Muscle layer of colon (tissue), 2 donors: ENCODE data around the gene PRKAR1B.
"Not testable (repeated sequence)": the region's sequence is repeated elsewhere in the genome, so short reads cannot be mapped to it uniquely, and the experiment has no call there.

Experiments used
- H3K27ac ChIP-seq: one replicate; pipeline ENCODE4 v1.7.0; 2013; ENCODE audit warnings: low read depth, mild to moderate bottlenecking, low read length, moderate library complexity
- H3K27me3 ChIP-seq, 2 donors: one replicate each; pipeline ENCODE4 v1.7.0; 2013; ENCODE audit warnings: low read length in 2 of 2, mild to moderate bottlenecking in 2 of 2; ENCODE audit not compliant: insufficient read depth in 2 of 2, control insufficient read depth in 1 of 2
- H3K36me3 ChIP-seq: one replicate; pipeline ENCODE4 v1.7.0; 2013; ENCODE audit warnings: mild to moderate bottlenecking, low read length; ENCODE audit not compliant: insufficient read depth
- H3K4me1 ChIP-seq: one replicate; pipeline ENCODE4 v1.7.0; 2013; ENCODE audit warnings: mild to moderate bottlenecking, low read length; ENCODE audit not compliant: insufficient read depth
- H3K4me3 ChIP-seq, 2 donors: one replicate each; pipeline ENCODE4 v1.7.0; 2013; ENCODE audit warnings: low read length in 2 of 2, low read depth in 1 of 2, mild to moderate bottlenecking in 1 of 2, moderate library complexity in 1 of 2
- H3K9ac ChIP-seq: one replicate; pipeline ENCODE4 v1.7.0; 2013; ENCODE audit warnings: low read length
- H3K9me3 ChIP-seq: one replicate; pipeline ENCODE4 v1.7.0; 2013; ENCODE audit warnings: mild to moderate bottlenecking, low read length
- donor health status: abdominal sarcoma.
- donor health status: Adenocarcinoma of cecum.

Gene PRKAR1B

GRCh38 chr7:552868-553635 is 174.0 kb downstream of the PRKAR1B start:
- H3K4me3 ChIP-seq, result no peak overlapping the region
- no peak overlapping the region for H3K27ac ChIP-seq
- H3K36me3 ChIP-seq, result no peaks in the 10 kb centered on the region
- no peaks in the 10 kb centered on the region for H3K4me1 ChIP-seq
- H3K9ac ChIP-seq, result no peak overlapping the region
- no peaks in the 10 kb centered on the region for H3K9me3 ChIP-seq
- no peaks in the 10 kb centered on the region for H3K27me3 ChIP-seq

GRCh38 chr7:552151-552867 is 174.8 kb downstream of the PRKAR1B start:
- not testable (repeated sequence) for H3K9ac ChIP-seq, H3K27me3 ChIP-seq, H3K9me3 ChIP-seq, H3K4me3 ChIP-seq, H3K4me1 ChIP-seq, H3K27ac ChIP-seq, H3K36me3 ChIP-seq

- not testable (repeated sequence) for H3K27me3 ChIP-seq, H3K36me3 ChIP-seq, H3K9ac ChIP-seq
Observed at GRCh38 chr7:551615-551970, 175.5 kb downstream of the PRKAR1B start.

GRCh38 chr7:550881-551614 is 176.0 kb downstream of the PRKAR1B start:
- Histone ChIP-seq H3K4me3 (no peak overlapping the region), H3K27ac (no peak overlapping the region), H3K9ac (no peak overlapping the region), H3K27me3 (no peaks in the 10 kb centered on the region), H3K4me1 (no peaks in the 10 kb centered on the region), H3K9me3 (no peaks in the 10 kb centered on the region), H3K36me3 (no peaks in the 10 kb centered on the region)

More at GRCh38 chr7:551615-551970, 175.5 kb downstream of the PRKAR1B start:
- not testable (repeated sequence) for H3K4me1 ChIP-seq, H3K9me3 ChIP-seq, H3K4me3 ChIP-seq, H3K27ac ChIP-seq

- no peaks in the 10 kb centered on the region for H3K9me3 ChIP-seq
- no peaks in the 10 kb centered on the region for H3K4me1 ChIP-seq
Observed at GRCh38 chr7:549891-550625, 177.0 kb downstream of the PRKAR1B start.

GRCh38 chr7:549066-549890 is 177.8 kb downstream of the PRKAR1B start:
- Histone ChIP-seq H3K4me3 (no peak overlapping the region), H3K9me3 (no peaks in the 10 kb centered on the region), H3K4me1 (no peaks in the 10 kb centered on the region), H3K27me3 (no peaks in the 10 kb centered on the region), H3K9ac (no peak overlapping the region), H3K27ac (no peak overlapping the region), H3K36me3 (no peaks in the 10 kb centered on the region)

More at GRCh38 chr7:549891-550625, 177.0 kb downstream of the PRKAR1B start:
- Histone ChIP-seq H3K36me3 (no peaks in the 10 kb centered on the region), H3K9ac (no peak overlapping the region), H3K27me3 (no peaks in the 10 kb centered on the region), H3K4me3 (no peak overlapping the region), H3K27ac (no peak overlapping the region)

- Histone ChIP-seq H3K9me3 (no peaks in the 10 kb centered on the region), H3K9ac (no peak overlapping the region), H3K4me3 (no peak overlapping the region), H3K27me3 (no peaks in the 10 kb centered on the region), H3K36me3 (no peaks in the 10 kb centered on the region), H3K4me1 (no peaks in the 10 kb centered on the region), H3K27ac (no peak overlapping the region)
Observed at GRCh38 chr7:548401-548800, 178.7 kb downstream of the PRKAR1B start.

- Histone ChIP-seq H3K9me3 (no peaks in the 10 kb centered on the region), H3K4me1 (no peaks in the 10 kb centered on the region), H3K36me3 (no peaks in the 10 kb centered on the region), H3K9ac (no peak overlapping the region), H3K27me3 (no peaks in the 10 kb centered on the region), H3K4me3 (no peak overlapping the region), H3K27ac (no peak overlapping the region)
Observed at GRCh38 chr7:545470-545869, 181.6 kb downstream of the PRKAR1B start.

- Histone ChIP-seq H3K27ac (no peak overlapping the region), H3K4me1 (no peaks in the 10 kb centered on the region), H3K9ac (no peak overlapping the region), H3K4me3 (no peak overlapping the region), H3K9me3 (no peaks in the 10 kb centered on the region), H3K36me3 (no peaks in the 10 kb centered on the region), H3K27me3 (no peaks in the 10 kb centered on the region)
Observed at GRCh38 chr7:544338-545221, 182.5 kb downstream of the PRKAR1B start.
